SK-N-SH (cell line): ENCODE measurements around the gene GSK3B. TPM values are rescaled to one million over a fixed set of nuclear protein-coding genes. Genes with fewer than 3 reads are reported as not detected.

Source experiments
- CTCF ChIA-PET: fragments of 300-600, 350-600 bp; formaldehyde crosslinking; extraction: SDS; loops from one replicate; lab custom pipeline; 2021; lab: Yijun Ruan, JAX
- POLR2A ChIA-PET: fragments of 350-600 bp; sonication (Branson Sonifier 250); formaldehyde crosslinking; extraction: SDS; loops from one replicate; lab custom pipeline; 2020; ENCODE audit warnings: antibody characterized with exemption, inconsistent platforms; lab: Yijun Ruan, JAX
- DNase-seq: peaks from one replicate; pipeline ENCODE4 v3.0.0; 2012
- H2AFZ ChIP-seq: fragments of 200-600 bp; sonication (generic); 2 replicates; pipeline ENCODE4 v1.8.1; 2016; ENCODE audit warnings: antibody characterized with exemption, mild to moderate bottlenecking, low read depth
- H3F3A ChIP-seq: fragments of 200-600 bp; sonication (generic); replicated peaks from 2 replicates; pipeline ENCODE3; 2016; ENCODE audit warnings: antibody characterized with exemption, mild to moderate bottlenecking; ENCODE audit not compliant: insufficient read depth
- H3K27ac ChIP-seq, 2 experiments: fragments of 200-500 bp in 1 of 2; fragments of 200-600 bp in 1 of 2; sonication (Bioruptor generic) in 1 of 2; sonication (generic), shearing (Covaris generic) in 1 of 2; 2 replicates each; pipeline versions ENCODE4 v1.5.1 to v1.6.1; 2014 to 2016; ENCODE audit warnings: low read depth in 2 of 2, inconsistent platforms in 1 of 2, low read length in 1 of 2, mild to moderate bottlenecking in 1 of 2, mixed read lengths in 1 of 2
- H3K27me3 ChIP-seq: fragments of 200-600 bp; sonication (generic), shearing (Covaris generic); 2 replicates; pipeline ENCODE4 v1.6.1; 2016; ENCODE audit warnings: mixed run types; ENCODE audit not compliant: insufficient read depth
- H3K36me3 ChIP-seq, 2 experiments: fragments of 200-500 bp in 1 of 2; fragments of 200-600 bp in 1 of 2; sonication (Bioruptor generic) in 1 of 2; sonication (generic) in 1 of 2; replicated peaks in 1 of 2; 2 replicates each; pipeline versions ENCODE3 to v1.5.1; 2014 to 2016; ENCODE audit warnings: low read length in 1 of 2, mild to moderate bottlenecking in 1 of 2; ENCODE audit not compliant: insufficient read depth in 2 of 2, control insufficient read depth in 1 of 2
- H3K4me1 ChIP-seq, 2 experiments: fragments of 200-500 bp in 1 of 2; fragments of 200-600 bp in 1 of 2; sonication (Bioruptor generic) in 1 of 2; sonication (generic), shearing (Covaris generic) in 1 of 2; 2 replicates each; pipeline versions ENCODE4 v1.5.1 to v1.6.1; 2014 to 2016; ENCODE audit warnings: low read depth in 1 of 2, low read length in 1 of 2, mixed run types in 1 of 2; ENCODE audit not compliant: insufficient read depth in 2 of 2, control insufficient read depth in 1 of 2
- H3K4me2 ChIP-seq: fragments of 200-600 bp; sonication (generic), shearing (Covaris generic); 2 replicates; pipeline ENCODE4 v1.6.1; 2017; ENCODE audit warnings: mixed run types
- H3K4me3 ChIP-seq, 2 experiments: fragments of 200-500 bp in 1 of 2; fragments of 200-600 bp in 1 of 2; sonication (Bioruptor generic) in 1 of 2; sonication (generic), shearing (Covaris generic) in 1 of 2; 2 replicates each; pipeline versions ENCODE4 v1.5.1 to v1.8.1; 2014 to 2016; ENCODE audit warnings: low read depth in 2 of 2, inconsistent platforms in 1 of 2, low read length in 1 of 2, mild to moderate bottlenecking in 1 of 2, mixed read lengths in 1 of 2, moderate library complexity in 1 of 2
- H3K79me2 ChIP-seq: fragments of 200-600 bp; sonication (generic); 2 replicates; pipeline ENCODE4 v1.8.1; 2017; ENCODE audit warnings: mild to moderate bottlenecking; ENCODE audit not compliant: insufficient read depth
- H3K9ac ChIP-seq: fragments of 200-600 bp; sonication (generic); 2 replicates; pipeline ENCODE4 v1.6.1; 2017; ENCODE audit warnings: mixed run types
- H3K9me2 ChIP-seq: fragments of 200-600 bp; sonication (generic); 2 replicates; pipeline ENCODE4 v1.6.1; 2017; ENCODE audit warnings: mixed run types
- H3K9me3 ChIP-seq: fragments of 200-600 bp; sonication (generic); 2 replicates; pipeline ENCODE4 v1.6.1; 2017; ENCODE audit warnings: mixed run types, mild to moderate bottlenecking, moderate library complexity
- H4K20me1 ChIP-seq: fragments of 200-600 bp; sonication (generic); 2 replicates; pipeline ENCODE4 v1.6.1; 2017; ENCODE audit warnings: mild to moderate bottlenecking, mixed run types; ENCODE audit not compliant: insufficient read depth
- CHD2 ChIP-seq: fragments of 150-350 bp; IDR thresholded peaks from 2 replicates; pipeline ENCODE4 v1.6.1; 2018; ENCODE audit warnings: low read length; ENCODE audit not compliant: partially characterized antibody
- EZH2phosphoT487 ChIP-seq: fragments of 200-600 bp; sonication (generic); IDR thresholded peaks from 2 replicates; pipeline ENCODE4 v1.6.1; 2017; ENCODE audit warnings: low read depth, mixed run types, mild to moderate bottlenecking, antibody characterized with exemption, moderate library complexity, borderline replicate concordance
- FOSL2 ChIP-seq: IDR thresholded peaks from 2 replicates; pipeline ENCODE4 v1.4.0; 2012; ENCODE audit warnings: low read depth, mild to moderate bottlenecking, moderate library complexity, borderline replicate concordance
- GABPA ChIP-seq: IDR thresholded peaks from 2 replicates; pipeline ENCODE4 v1.4.0; 2012; ENCODE audit warnings: low read depth, mild to moderate bottlenecking
- GATA2 ChIP-seq: sonication (generic); formaldehyde crosslinking; IDR thresholded peaks from 2 replicates; pipeline ENCODE4 v1.5.0; 2020; ENCODE audit warnings: mild to moderate bottlenecking, missing genetic modification reagents
- IRF3 ChIP-seq: fragments of 150-350 bp; IDR thresholded peaks from 2 replicates; pipeline ENCODE4 v1.6.1; 2016; ENCODE audit warnings: mild to moderate bottlenecking, low read depth, low read length
- JUND ChIP-seq: IDR thresholded peaks from 2 replicates; pipeline ENCODE4 v1.4.0; 2012
- MAX ChIP-seq: IDR thresholded peaks from 2 replicates; pipeline ENCODE4 v1.4.0; 2012; ENCODE audit warnings: low read depth
- MEF2A ChIP-seq: IDR thresholded peaks from 2 replicates; pipeline ENCODE4 v1.4.0; 2012; ENCODE audit warnings: low read depth, borderline replicate concordance
- MXI1 ChIP-seq: IDR thresholded peaks from 2 replicates; pipeline ENCODE4 v1.6.1; 2012; ENCODE audit warnings: mild to moderate bottlenecking, low read depth, low read length, improper control_type of control experiment
- PBX3 ChIP-seq: IDR thresholded peaks from 2 replicates; pipeline ENCODE4; 2012
- RAD21 ChIP-seq: IDR thresholded peaks from 2 replicates; pipeline ENCODE4 v1.6.1; 2012; ENCODE audit warnings: mild to moderate bottlenecking, low read length
- RCOR1 ChIP-seq: fragments of 150-350 bp; IDR thresholded peaks from 2 replicates; pipeline ENCODE4 v1.6.1; 2017; ENCODE audit warnings: antibody characterized with exemption, low read length
- RFX5 ChIP-seq: IDR thresholded peaks from 2 replicates; pipeline ENCODE4 v1.6.1; 2012; ENCODE audit warnings: mild to moderate bottlenecking, improper control_type of control experiment, low read length
- RXRA ChIP-seq: IDR thresholded peaks from 2 replicates; pipeline ENCODE4 v1.4.0; 2012; ENCODE audit warnings: low read depth, mild to moderate bottlenecking, borderline replicate concordance
- SIN3A ChIP-seq: IDR thresholded peaks from 2 replicates; pipeline ENCODE4 v1.6.1; 2012; ENCODE audit warnings: low read depth, mild to moderate bottlenecking, low read length, moderate library complexity, borderline replicate concordance
- TCF12 ChIP-seq: IDR thresholded peaks from 2 replicates; pipeline ENCODE4 v1.4.0; 2012
- TEAD4 ChIP-seq: IDR thresholded peaks from 2 replicates; pipeline ENCODE4 v1.4.0; 2012; ENCODE audit warnings: mild to moderate bottlenecking, borderline replicate concordance; ENCODE audit not compliant: insufficient read depth
- YY1 ChIP-seq: IDR thresholded peaks from 2 replicates; pipeline ENCODE4 v1.4.0; 2012; ENCODE audit warnings: low read depth, mild to moderate bottlenecking
- polyA plus RNA-seq, 3 experiments: library from polyadenylated mRNA; depleted of rRNA; stranded (reverse); fragments of >200 nt; gene quantifications; 2 replicates each; pipeline ENCODE4 v1.2.3, GENCODE V29; 2012
- TF ChIP-seq, protein P1 (sequence below): IDR thresholded peaks from 2 replicates; pipeline ENCODE4 v1.4.0; 2012; ENCODE audit warnings: low read depth, borderline replicate concordance

Gene GSK3B
- polyA plus RNA-seq, 1 of the 3 experiments (the other 2 are of a cell fraction): 15.9 TPM

- TF ChIP-seq, protein P1, sequence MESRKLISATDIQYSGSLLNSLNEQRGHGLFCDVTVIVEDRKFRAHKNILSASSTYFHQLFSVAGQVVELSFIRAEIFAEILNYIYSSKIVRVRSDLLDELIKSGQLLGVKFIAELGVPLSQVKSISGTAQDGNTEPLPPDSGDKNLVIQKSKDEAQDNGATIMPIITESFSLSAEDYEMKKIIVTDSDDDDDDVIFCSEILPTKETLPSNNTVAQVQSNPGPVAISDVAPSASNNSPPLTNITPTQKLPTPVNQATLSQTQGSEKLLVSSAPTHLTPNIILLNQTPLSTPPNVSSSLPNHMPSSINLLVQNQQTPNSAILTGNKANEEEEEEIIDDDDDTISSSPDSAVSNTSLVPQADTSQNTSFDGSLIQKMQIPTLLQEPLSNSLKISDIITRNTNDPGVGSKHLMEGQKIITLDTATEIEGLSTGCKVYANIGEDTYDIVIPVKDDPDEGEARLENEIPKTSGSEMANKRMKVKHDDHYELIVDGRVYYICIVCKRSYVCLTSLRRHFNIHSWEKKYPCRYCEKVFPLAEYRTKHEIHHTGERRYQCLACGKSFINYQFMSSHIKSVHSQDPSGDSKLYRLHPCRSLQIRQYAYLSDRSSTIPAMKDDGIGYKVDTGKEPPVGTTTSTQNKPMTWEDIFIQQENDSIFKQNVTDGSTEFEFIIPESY: no peak
Measured at GRCh38 chr3:120129051-120129450, 34.8 kb upstream of the GSK3B start (continued).

DNA sequence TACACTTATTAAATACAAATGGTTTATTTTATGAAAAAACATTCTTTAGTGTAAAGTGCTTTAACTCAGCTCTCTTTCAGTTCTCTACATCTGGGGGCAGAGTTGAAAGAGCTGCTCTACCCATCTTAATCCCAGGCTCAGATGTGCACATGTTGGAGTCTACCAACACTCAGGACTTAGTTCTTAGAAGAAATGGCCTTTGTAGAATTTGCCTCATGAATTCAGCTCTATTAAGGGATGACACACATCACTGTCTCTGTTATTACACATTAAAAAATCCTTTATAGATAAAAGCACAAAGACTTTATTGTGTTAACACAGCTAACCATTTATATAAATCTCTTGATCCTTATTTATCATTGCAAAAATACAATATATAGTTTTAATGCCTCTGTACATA is 31.7 kb upstream of the GSK3B start:
- TF ChIP-seq JUND: no peak
- TF ChIP-seq RFX5: no peak
- no peak for TF ChIP-seq RAD21
- TF ChIP-seq CHD2: no peak
- no peak for TF ChIP-seq TEAD4
- no peak for TF ChIP-seq MAX
- no peak for TF ChIP-seq FOSL2
- no peak for TF ChIP-seq IRF3
- no peak for TF ChIP-seq PBX3
- TF ChIP-seq EZH2phosphoT487: no peak
- TF ChIP-seq SIN3A: no peak
- TF ChIP-seq GATA2: no peak
- no peak for TF ChIP-seq RCOR1
- TF ChIP-seq GABPA: no peak
- TF ChIP-seq YY1: no peak
- no peak for TF ChIP-seq MXI1
- TF ChIP-seq TCF12: no peak
- TF ChIP-seq RXRA: no peak
- no peak for TF ChIP-seq MEF2A
- H4K20me1 ChIP-seq: no peaks in the 10 kb centered on the region
- CTCF ChIA-PET: interaction anchor here (1.0 to 1.8 kb wide), 3 partner anchors 9 to 234 kb away, joined by 3 to 4 read pairs (median 3); no protein-coding TSS in a partner anchor
- no peak overlapping the region for H2AFZ ChIP-seq
- H3K4me1 ChIP-seq: no peaks in the 10 kb centered on the region; a peak in 1 of 4 replicates
- POLR2A ChIA-PET: interaction anchor here (1.2 kb wide), 1 partner anchor 31 kb away, joined by 3 read pairs; no protein-coding TSS in a partner anchor
- no peak for DNase-seq
- H3K9me2 ChIP-seq: no peaks in the 10 kb centered on the region
- no peaks in the 10 kb centered on the region for H3K9me3 ChIP-seq
- H3K27me3 ChIP-seq: no peaks in the 10 kb centered on the region
- no peaks in the 10 kb centered on the region for H3K36me3 ChIP-seq
- no peak overlapping the region for H3K9ac ChIP-seq
- H3K4me3 ChIP-seq: no peak overlapping the region
- no peaks in the 10 kb centered on the region for H3K79me2 ChIP-seq
- no peak overlapping the region for H3K27ac ChIP-seq
- H3K4me2 ChIP-seq: no peak overlapping the region
- H3F3A ChIP-seq: no peaks in the 10 kb centered on the region
